ENCODE data around the gene ADAM12. TPM values are rescaled to one million over a fixed set of nuclear protein-coding genes. Genes with fewer than 3 reads are reported as not detected.
"Not testable (repeated sequence)": the region's sequence is repeated elsewhere in the genome, so short reads cannot be mapped to it uniquely, and the experiment has no call there.

The ADAM12 gene
- total and polyA plus RNA-seq, 9 of the 15 experiments (the other 6 are each of a cell fraction or from before 2014, with no cell fraction given): not detected

- in situ Hi-C loops (cut with MboI) (no loop called here), intact Hi-C loops (cut with micrococcal nuclease) (no loop called here)
- Histone ChIP-seq H3K36me3 (ENCODE audit: control insufficient read depth, insufficient read depth, low read length) (no peaks in the 10 kb centered on the region), H3K9ac (ENCODE audit: insufficient read depth in 1 of 2, low read depth in 2 of 2, low read length in 2 of 2) (no peak overlapping the region), H3K4me2 (ENCODE audit: insufficient read depth, low read length) (no peak overlapping the region), H2AFZ (ENCODE audit: low read depth, low read length) (no peak overlapping the region), H3K4me3 (no peak overlapping the region), H3K9me3 (replicated peaks; ENCODE audit: control insufficient read depth, insufficient read depth, low read depth, low read length) (no peaks in the 10 kb centered on the region), H3K27ac (ENCODE audit: extremely low read depth, low read depth, low read length) (no peak overlapping the region), H4K20me1 (replicated peaks; ENCODE audit: control insufficient read depth, insufficient read depth, low read length) (no peaks in the 10 kb centered on the region; the same call in 1 of the 2 replicates), H3K4me1 (replicated peaks in 1 of 2; ENCODE audit: control insufficient read depth in 2 of 2, insufficient read depth in 2 of 2, low read length in 2 of 2) (no peaks in the 10 kb centered on the region), H3K79me2 (ENCODE audit: control insufficient read depth, insufficient read depth, low read length) (no peaks in the 10 kb centered on the region), H3K9me1 (ENCODE audit: control insufficient read depth, insufficient read depth, low read length) (no peaks in the 10 kb centered on the region), H3K27me3 (ENCODE audit: control insufficient read depth in 2 of 2, insufficient read depth in 2 of 2, low read length in 2 of 2) (no peaks in the 10 kb centered on the region)
- ATAC-seq: no peak
- no peak for FAIRE-seq
- DNase-seq (ENCODE audit: extremely low read depth in 1 of 4, low spot score in 3 of 4): no peak
- TF ChIP-seq BRCA1 (IDR thresholded peaks at IDR 0.05): no peak
- TF ChIP-seq BRCA1 (CRISPR knock-in tag; IDR thresholded peaks at IDR 0.05): no peak
- TF ChIP-seq ARNT (IDR thresholded peaks at IDR 0.05): no peak
- peak; percentile 35; the same call in 1 of the 2 replicates for TF ChIP-seq C11orf30 (IDR thresholded peaks at IDR 0.05; ENCODE audit: low read depth)
- 37% methylated on average over 12 of the region's 14 CpGs for WGBS (ENCODE audit: insufficient coverage, low coverage, missing lambda C conversion rate)
- POLR2A ChIA-PET: no interaction called here
- CTCF ChIA-PET (ENCODE audit: low intra/inter-chr PET ratio): no interaction called here
- no TSS peak for BruUV-seq (replicated peaks)
Observed at GRCh38 chr10:126175641-126176262, 212.5 kb downstream of the ADAM12 start.

DNA sequence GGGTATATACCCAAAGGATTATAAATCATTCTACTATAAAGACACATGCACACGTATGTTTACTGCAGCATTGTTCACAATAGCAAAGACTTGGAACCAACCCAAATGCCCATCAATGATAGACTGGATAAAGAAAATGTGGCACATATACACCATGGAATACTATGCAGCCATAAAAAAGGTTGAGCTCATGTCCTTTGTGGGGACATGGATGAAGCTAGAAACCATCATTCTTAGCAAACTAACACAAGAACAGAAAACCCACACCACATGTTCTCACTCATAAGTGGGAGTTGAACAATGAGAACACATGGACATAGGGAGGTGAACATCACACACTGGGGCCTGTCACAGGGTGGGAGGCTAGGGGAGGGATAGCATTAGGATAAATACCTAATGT lies 215.5 kb downstream of the ADAM12 start:
- no CpG with 5 or more reads among the region's 1 CpG for WGBS (ENCODE audit: insufficient coverage, low coverage, missing lambda C conversion rate)
- intact Hi-C loops (cut with micrococcal nuclease); H3K4me3 ChIP-seq; H3K4me2 ChIP-seq (ENCODE audit: insufficient read depth, low read length); H3K4me1 ChIP-seq (replicated peaks in 1 of 2; ENCODE audit: control insufficient read depth in 2 of 2, insufficient read depth in 2 of 2, low read length in 2 of 2); CTCF ChIA-PET (ENCODE audit: low intra/inter-chr PET ratio); POLR2A ChIA-PET; H3K27me3 ChIP-seq (ENCODE audit: control insufficient read depth in 2 of 2, insufficient read depth in 2 of 2, low read length in 2 of 2); H3K27ac ChIP-seq (ENCODE audit: extremely low read depth, low read depth, low read length); FAIRE-seq; ATAC-seq; BruUV-seq (replicated peaks); H3K79me2 ChIP-seq (ENCODE audit: control insufficient read depth, insufficient read depth, low read length); H3K9me3 ChIP-seq (replicated peaks; ENCODE audit: control insufficient read depth, insufficient read depth, low read depth, low read length); H3K9ac ChIP-seq (ENCODE audit: insufficient read depth in 1 of 2, low read depth in 2 of 2, low read length in 2 of 2); H2AFZ ChIP-seq (ENCODE audit: low read depth, low read length); H3K36me3 ChIP-seq (ENCODE audit: control insufficient read depth, insufficient read depth, low read length); DNase-seq (ENCODE audit: extremely low read depth in 1 of 4, low spot score in 3 of 4); H4K20me1 ChIP-seq (replicated peaks; ENCODE audit: control insufficient read depth, insufficient read depth, low read length); H3K9me1 ChIP-seq (ENCODE audit: control insufficient read depth, insufficient read depth, low read length); in situ Hi-C loops (cut with MboI): not testable (repeated sequence)
- TF ChIP-seq ZNF146 (CRISPR knock-in tag; IDR thresholded peaks at IDR 0.05; ENCODE audit: unreplicated experiment): peak; percentile 57

Data from K562 (cell line).